IMR-90 (cell line): ENCODE measurements around the gene EPHB1. TPM values are rescaled to one million over a fixed set of nuclear protein-coding genes. Genes with fewer than 3 reads are reported as not detected.

Experiments
- ATAC-seq: fragments of 200-7000 bp; cut with Tn5 transposase; 2 replicates; pipeline ENCODE4 v1.9.1; 2020; ENCODE audit warnings: low read depth, mild to moderate bottlenecking, moderate library complexity
- BruUV-seq: library from RNA; stranded (reverse); fragments of 400-500 nt; replicated peaks from 2 replicates; lab custom pipeline; 2021; lab: Mats Ljungman, UMichigan
- CTCF ChIA-PET: fragments of 300-600 bp; formaldehyde crosslinking; extraction: SDS; loops from one replicate; lab custom pipeline; 2021; ENCODE audit warnings: antibody characterized with exemption; lab: Yijun Ruan, JAX
- POLR2A ChIA-PET: fragments of 300-600 bp; sonication (Branson Sonifier 250); formaldehyde crosslinking; loops from one replicate; lab custom pipeline; 2022; ENCODE audit warnings: antibody characterized with exemption; ENCODE audit not compliant: unreplicated experiment; lab: Charles Lee
- DNase-seq: peaks from one replicate; pipeline ENCODE4 v3.0.0; 2013
- H2AFZ ChIP-seq: replicated peaks from 2 replicates; pipeline ENCODE3; 2013; ENCODE audit warnings: low read length, mild to moderate bottlenecking; ENCODE audit not compliant: poor library complexity
- H2AK5ac ChIP-seq: 2 replicates; pipeline ENCODE4 v1.6.1; 2013; ENCODE audit warnings: low read depth, low read length, inconsistent platforms
- H2AK9ac ChIP-seq: replicated peaks from 2 replicates; pipeline ENCODE3; 2013; ENCODE audit warnings: mild to moderate bottlenecking, low read depth, low read length, moderate library complexity; ENCODE audit not compliant: poor library complexity
- H2BK120ac ChIP-seq: 2 replicates; pipeline ENCODE4 v1.6.1; 2013; ENCODE audit warnings: low read depth, low read length, inconsistent platforms
- H2BK15ac ChIP-seq: 3 replicates; pipeline ENCODE4 v1.6.1; 2013; ENCODE audit warnings: low read depth, low read length, inconsistent platforms
- H2BK20ac ChIP-seq: 2 replicates; pipeline ENCODE4 v1.6.1; 2013; ENCODE audit warnings: low read depth, mild to moderate bottlenecking, inconsistent platforms, low read length, moderate library complexity
- H2BK5ac ChIP-seq: 2 replicates; pipeline ENCODE4 v1.6.1; 2013; ENCODE audit warnings: mild to moderate bottlenecking, low read depth, low read length, inconsistent platforms; ENCODE audit not compliant: poor library complexity, severe bottlenecking
- H3K14ac ChIP-seq: replicated peaks from 2 replicates; pipeline ENCODE4 v1.6.1; 2013; ENCODE audit warnings: low read depth, low read length, inconsistent platforms
- H3K18ac ChIP-seq: 2 replicates; pipeline ENCODE4 v1.6.1; 2013; ENCODE audit warnings: low read depth, low read length, control low read depth
- H3K23ac ChIP-seq: 2 replicates; pipeline ENCODE4 v1.6.1; 2013; ENCODE audit warnings: low read depth, low read length, inconsistent platforms
- H3K27ac ChIP-seq: 2 replicates; pipeline ENCODE4 v1.5.1; 2013; ENCODE audit warnings: mild to moderate bottlenecking, control low read depth, low read length; ENCODE audit not compliant: insufficient read depth
- H3K27me3 ChIP-seq: 2 replicates; pipeline ENCODE4 v1.6.1; 2013; ENCODE audit warnings: low read length; ENCODE audit not compliant: control insufficient read depth, insufficient read depth
- H3K36me3 ChIP-seq: 2 replicates; pipeline ENCODE4 v1.6.1; 2013; ENCODE audit warnings: low read length, mixed read lengths; ENCODE audit not compliant: control insufficient read depth, insufficient read depth
- H3K4ac ChIP-seq: 2 replicates; pipeline ENCODE4 v1.6.1; 2013; ENCODE audit warnings: low read depth, low read length, inconsistent platforms
- H3K4me1 ChIP-seq: 2 replicates; pipeline ENCODE4 v1.6.1; 2013; ENCODE audit warnings: low read length, mixed read lengths; ENCODE audit not compliant: control insufficient read depth, insufficient read depth
- H3K4me2 ChIP-seq: 2 replicates; pipeline ENCODE4 v1.6.1; 2013; ENCODE audit warnings: low read depth, mild to moderate bottlenecking, control low read depth, low read length, moderate library complexity
- H3K4me3 ChIP-seq: 2 replicates; pipeline ENCODE4 v1.5.1; 2013; ENCODE audit warnings: low read depth, mild to moderate bottlenecking, control low read depth, low read length, moderate library complexity; ENCODE audit not compliant: insufficient read depth
- H3K56ac ChIP-seq: 2 replicates; pipeline ENCODE4 v1.6.1; 2013; ENCODE audit warnings: low read length, inconsistent platforms; ENCODE audit not compliant: insufficient read depth; ENCODE audit errors: extremely low read depth
- H3K79me1 ChIP-seq, 2 experiments: 2 replicates each; pipeline ENCODE4 v1.6.1; 2013; ENCODE audit warnings: low read length in 2 of 2, inconsistent platforms in 1 of 2, low read depth in 1 of 2
- H3K9ac ChIP-seq: 2 replicates; pipeline ENCODE4 v1.6.1; 2013; ENCODE audit warnings: low read depth, low read length, control low read depth
- H3K9me1 ChIP-seq: 2 replicates; pipeline ENCODE4 v1.6.1; 2013; ENCODE audit warnings: low read length, inconsistent platforms; ENCODE audit not compliant: insufficient read depth
- H3K9me3 ChIP-seq: 2 replicates; pipeline ENCODE4 v1.6.1; 2013; ENCODE audit warnings: low read length; ENCODE audit not compliant: control insufficient read depth, insufficient read depth
- H4K20me1 ChIP-seq: 2 replicates; pipeline ENCODE4 v1.6.1; 2013; ENCODE audit warnings: low read length, inconsistent platforms; ENCODE audit not compliant: insufficient read depth
- H4K5ac ChIP-seq: 2 replicates; pipeline ENCODE4 v1.6.1; 2013; ENCODE audit warnings: mild to moderate bottlenecking, low read depth, low read length, control low read depth
- H4K8ac ChIP-seq, 2 experiments: 2 replicates each; pipeline ENCODE4 v1.6.1; 2013; ENCODE audit warnings: low read depth in 2 of 2, low read length in 2 of 2, control low read depth in 1 of 2, inconsistent platforms in 1 of 2
- H4K91ac ChIP-seq: 2 replicates; pipeline ENCODE4 v1.6.1; 2013; ENCODE audit warnings: low read depth, low read length, inconsistent platforms; ENCODE audit not compliant: insufficient read depth
- CHD1 ChIP-seq: IDR thresholded peaks from 2 replicates; pipeline ENCODE4 v1.6.1; 2012; ENCODE audit warnings: low read depth, low read length, improper control_type of control experiment
- MAZ ChIP-seq: IDR thresholded peaks from 2 replicates; pipeline ENCODE4 v1.6.1; 2012; ENCODE audit warnings: low read depth, mild to moderate bottlenecking, low read length, improper control_type of control experiment, moderate library complexity, borderline replicate concordance
- SMC3 ChIP-seq: fragments of 150-350 bp; IDR thresholded peaks from 2 replicates; pipeline ENCODE4 v1.6.1; 2016; ENCODE audit warnings: low read depth, mild to moderate bottlenecking, antibody characterized with exemption, low read length, moderate library complexity
- WGBS, 2 experiments: methylation state at CpG; one replicate each; pipeline versions ENCODE4 v1.1.5 to v1.1.7; 2013; ENCODE audit warnings: missing lambda C conversion rate in 2 of 2; ENCODE audit not compliant: insufficient read length in 1 of 2; ENCODE audit errors: extremely low coverage in 2 of 2; 5-methylcytosine and 5-hydroxymethylcytosine counted together
- dilution Hi-C: fragments of 300-500 bp; cut with HindIII; formaldehyde crosslinking; loops from one replicate; pipeline ENCODE4 v1.14.3; 2018; ENCODE audit warnings: low sequenced_read_pairs; ENCODE audit not compliant: unreplicated experiment
- in situ Hi-C: fragments of 300-500 bp; cut with MboI; formaldehyde crosslinking; loops from 3 replicates; pipeline ENCODE4 v1.14.3; 2019; ENCODE audit warnings: low sequenced_read_pairs, inconsistent platforms, mixed read lengths
- intact Hi-C: fragments of 100-400 bp; cut with micrococcal nuclease; formaldehyde crosslinking; loops from 2 replicates; pipeline ENCODE4 v1.10.0; 2022
- polyA plus RNA-seq, 3 experiments: library from polyadenylated mRNA; depleted of rRNA; stranded (reverse); fragments of >200 nt; gene quantifications; 2 replicates each; pipeline ENCODE4 v1.2.3, GENCODE V29; 2012; ENCODE audit warnings: low replicate concordance in 1 of 3
- total RNA-seq: library from RNA; depleted of rRNA; stranded (reverse); fragments of >200 nt; gene quantifications from 2 replicates; pipeline ENCODE4 v1.2.3, GENCODE V29; 2012

Gene EPHB1
- total and polyA plus RNA-seq, 2 of the 4 experiments (the other 2 are of a cell fraction), result 0.17 to 0.36 TPM

DNA sequence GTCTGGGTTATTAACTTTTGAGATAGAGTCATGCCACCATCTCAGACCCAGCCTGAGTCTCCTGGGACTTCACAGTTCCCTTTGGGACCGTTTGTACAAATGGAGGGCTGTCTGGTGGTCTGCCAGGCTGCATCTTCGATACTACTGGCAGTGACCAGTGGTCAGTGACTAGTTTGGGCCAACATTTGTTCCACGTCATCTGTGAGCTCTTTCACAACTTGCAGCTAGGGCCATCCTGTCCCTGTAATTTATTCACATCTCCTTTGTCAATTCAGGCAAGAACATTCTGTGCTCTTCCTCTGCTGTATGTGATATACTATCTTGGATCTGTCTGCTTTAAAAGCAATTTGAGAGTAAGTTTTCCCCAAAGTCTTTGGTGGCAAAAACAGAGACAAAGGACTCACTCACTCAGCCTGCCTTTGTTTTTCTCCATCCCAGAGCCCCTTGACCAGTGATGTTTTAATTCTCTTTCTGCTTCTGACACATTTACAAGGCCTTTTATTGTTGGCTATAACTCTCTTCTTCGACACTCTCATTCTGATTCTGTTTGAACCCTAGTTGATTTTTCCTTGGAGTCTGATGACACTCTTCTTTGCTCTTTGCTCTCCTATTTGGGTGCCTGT, 353.4 kb downstream of the EPHB1 start:
- Histone ChIP-seq H2BK120ac (no peak overlapping the region), H3K9me1 (no peaks in the 10 kb centered on the region), H3K4me2 (no peak overlapping the region), H3K18ac (no peak overlapping the region), H2BK15ac (no peak overlapping the region), H4K8ac (no peak overlapping the region), H3K9ac (no peak overlapping the region), H3K9me3 (no peaks in the 10 kb centered on the region), H3K23ac (no peak overlapping the region), H2BK20ac (no peak overlapping the region), H4K20me1 (no peaks in the 10 kb centered on the region), H3K4me1 (no peaks in the 10 kb centered on the region), H2BK5ac (no peak overlapping the region), H4K5ac (no peak overlapping the region), H3K4ac (no peak overlapping the region), H3K79me1 (no peaks in the 10 kb centered on the region), H4K91ac (no peak overlapping the region), H2AFZ (no peak overlapping the region), H2AK9ac (no peak overlapping the region), H3K27ac (no peak overlapping the region), H3K4me3 (no peak overlapping the region), H3K36me3 (no peaks in the 10 kb centered on the region), H3K14ac (no peak overlapping the region), H2AK5ac (no peak overlapping the region), H3K56ac (no peak overlapping the region), H3K27me3 (no peaks in the 10 kb centered on the region)
- ChIA-PET POLR2A (no interaction called here), CTCF (no interaction called here)
- in situ Hi-C loops (no loop called here), intact Hi-C loops (no loop called here), dilution Hi-C loops (no loop called here)
- 0% methylated on average over 1 of the region's 4 CpGs; no CpG with 5 or more reads in 1 of the 2 experiments for WGBS, 2 experiments
- no peak for TF ChIP-seq CHD1
- no peak for TF ChIP-seq MAZ
- TF ChIP-seq SMC3, result no peak
- ATAC-seq (no peak), DNase-seq (no peak)
- BruUV-seq, result no TSS peak
